HEK293 (cell line): ENCODE measurements around the gene AP1B1.

ENCODE experiments used
- CTCF ChIP-seq: fragments of 450-650 bp; formaldehyde crosslinking; IDR thresholded peaks from 2 replicates; pipeline ENCODE4 v1.5.1; 2016; ENCODE audit warnings: missing biosample characterization, missing genetic modification characterization
- ZBTB1 ChIP-seq: fragments of 450-650 bp; formaldehyde crosslinking; IDR thresholded peaks from 2 replicates; pipeline ENCODE4 v1.5.1; 2016; ENCODE audit warnings: missing biosample characterization, missing genetic modification characterization
- ZBTB21 ChIP-seq: fragments of 450-650 bp; formaldehyde crosslinking; IDR thresholded peaks from 2 replicates; pipeline ENCODE4 v1.5.1; 2017; ENCODE audit warnings: missing biosample characterization, missing genetic modification characterization
- ZNF558 ChIP-seq: fragments of 450-650 bp; formaldehyde crosslinking; IDR thresholded peaks from 2 replicates; pipeline ENCODE4 v1.5.1; 2016; ENCODE audit warnings: missing biosample characterization, missing genetic modification characterization
- ZNF585B ChIP-seq: fragments of 450-650 bp; formaldehyde crosslinking; IDR thresholded peaks from 2 replicates; pipeline ENCODE4 v1.5.1; 2016; ENCODE audit warnings: missing biosample characterization, missing genetic modification characterization

- TF ChIP-seq ZNF558 (tag by site-specific recombination) (no peak), ZBTB1 (no peak), CTCF (no peak), ZBTB21 (no peak), ZNF585B (no peak)
Observed at GRCh38 chr22:29340566-29340965, 47.8 kb downstream of the AP1B1 start.
